Caco-2 (cell line): Measurements from ENCODE around the gene TAGLN2. TPM values are rescaled to one million over a fixed set of nuclear protein-coding genes. Genes with fewer than 3 reads are reported as not detected.

Source experiments
- BruUV-seq: library from RNA; stranded (reverse); fragments of 400-500 nt; replicated peaks from 2 replicates; lab custom pipeline; 2021; lab: Mats Ljungman, UMichigan
- CTCF ChIA-PET: fragments of 300-600 bp; sonication (Branson Sonifier 250); formaldehyde crosslinking; loops from one replicate; lab custom pipeline; 2022; ENCODE audit warnings: antibody characterized with exemption; lab: Charles Lee
- POLR2A ChIA-PET: fragments of 300-600 bp; sonication (Branson Sonifier 250); formaldehyde crosslinking; loops from one replicate; lab custom pipeline; 2022; ENCODE audit warnings: antibody characterized with exemption; lab: Charles Lee
- DNase-seq, 2 experiments: peaks; one replicate each; pipeline versions ENCODE4 v3.0.0 to v3.0.0-alpha.2; 2020 to 2022
- H3K27me3 ChIP-seq: replicated peaks from 2 replicates; pipeline ENCODE4 v1.6.0; 2011; ENCODE audit warnings: low read length; ENCODE audit not compliant: control insufficient read depth, insufficient read depth
- H3K36me3 ChIP-seq: 2 replicates; pipeline ENCODE4 v1.5.1; 2011; ENCODE audit warnings: low read length; ENCODE audit not compliant: control insufficient read depth, insufficient read depth
- H3K4me1 ChIP-seq: fragments of 250-450 bp; sonication (Bioruptor Pico); 2 replicates; pipeline ENCODE4 v1.5.1; 2020; ENCODE audit warnings: mild to moderate bottlenecking
- H3K4me3 ChIP-seq: 2 replicates; pipeline ENCODE4 v1.5.1; 2011; ENCODE audit warnings: low read depth, mild to moderate bottlenecking, control low read depth, low read length
- H3K9me3 ChIP-seq: fragments of 250-450 bp; sonication (Bioruptor Pico); 2 replicates; pipeline ENCODE4 v1.5.1; 2020; ENCODE audit warnings: mild to moderate bottlenecking, moderate library complexity
- H3K27ac Mint-ChIP-seq: one replicate; pipeline ENCODE4 v1.8.0; 2022; ENCODE audit warnings: mixed read lengths; ENCODE audit not compliant: unreplicated experiment
- H3K27me3 Mint-ChIP-seq: one replicate; pipeline ENCODE4 v1.8.0; 2022; ENCODE audit warnings: mixed read lengths; ENCODE audit not compliant: insufficient read depth, unreplicated experiment
- H3K36me3 Mint-ChIP-seq: one replicate; pipeline ENCODE4 v1.8.0; 2022; ENCODE audit warnings: mild to moderate bottlenecking, mixed read lengths; ENCODE audit not compliant: insufficient read depth, unreplicated experiment
- H3K4me1 Mint-ChIP-seq: one replicate; pipeline ENCODE4 v1.8.0; 2022; ENCODE audit warnings: low read depth, mixed read lengths; ENCODE audit not compliant: unreplicated experiment
- H3K4me3 Mint-ChIP-seq: one replicate; pipeline ENCODE4 v1.8.0; 2022; ENCODE audit warnings: mild to moderate bottlenecking, moderate library complexity, mixed read lengths; ENCODE audit not compliant: unreplicated experiment
- H3K9me3 Mint-ChIP-seq: one replicate; pipeline ENCODE4 v1.8.0; 2022; ENCODE audit warnings: mixed read lengths; ENCODE audit not compliant: unreplicated experiment
- CTCF ChIP-seq, 2 experiments: fragments of 200-600 bp in 1 of 2; IDR thresholded peaks; 1 replicate in 1 of 2; 2 replicates in 1 of 2; pipeline versions ENCODE4 v1.5.1 to v1.8.0; 2011 to 2022; ENCODE audit warnings: antibody characterized with exemption in 1 of 2, control low read depth in 1 of 2, inconsistent platforms in 1 of 2, low read depth in 1 of 2, low read length in 1 of 2, mild to moderate bottlenecking in 1 of 2, moderate library complexity in 1 of 2; ENCODE audit not compliant: insufficient read depth in 1 of 2, severe bottlenecking in 1 of 2, unreplicated experiment in 1 of 2
- intact Hi-C: fragments of 100-400 bp; cut with micrococcal nuclease; formaldehyde crosslinking; loops from one replicate; pipeline ENCODE4 v1.10.0; 2022; ENCODE audit not compliant: unreplicated experiment
- total RNA-seq: library from RNA; stranded (reverse); gene quantifications from 2 replicates; pipeline ENCODE4 v1.2.3, GENCODE V29; 2022

TAGLN2 gene
- total RNA-seq, 1 experiment from 2014 or later = 531 TPM

GRCh38 chr1:159873530-159874143 is 51.7 kb downstream of the TAGLN2 start:
- Mint-ChIP-seq H3K36me3 (no peaks in the 10 kb centered on the region), H3K4me1 (no peaks in the 10 kb centered on the region), H3K27ac (no peak overlapping the region), H3K9me3 (no peaks in the 10 kb centered on the region), H3K4me3 (no peak overlapping the region), H3K27me3 (no peaks in the 10 kb centered on the region)
- ChIA-PET CTCF (interaction anchor here (1.0 to 1.6 kb wide), 2 partner anchors 20 to 134 kb away, joined by 3 to 5 read pairs; no protein-coding TSS in a partner anchor), POLR2A (no interaction called here)
- intact Hi-C loops = no loop called here
- Histone ChIP-seq H3K27me3 (no peaks in the 10 kb centered on the region), H3K4me3 (no peak overlapping the region), H3K4me1 (no peaks in the 10 kb centered on the region), H3K9me3 (no peaks in the 10 kb centered on the region), H3K36me3 (no peaks in the 10 kb centered on the region)
- no TSS peak for BruUV-seq
- no peak for DNase-seq
- no peak for TF ChIP-seq CTCF (IDR thresholded peaks at IDR 0.05; ENCODE audit: insufficient read depth in 1 of 2, low read depth in 1 of 2, low read length in 1 of 2, severe bottlenecking in 1 of 2, unreplicated experiment in 1 of 2)

- H3K9me3 Mint-ChIP-seq = no peaks in the 10 kb centered on the region
- no peak overlapping the region for H3K4me3 Mint-ChIP-seq
- intact Hi-C loops = no loop called here
- Histone ChIP-seq H3K4me1 (no peaks in the 10 kb centered on the region), H3K36me3 (no peaks in the 10 kb centered on the region), H3K4me3 (no peak overlapping the region), H3K9me3 (no peaks in the 10 kb centered on the region), H3K27me3 (no peaks in the 10 kb centered on the region)
- no TSS peak for BruUV-seq
- no peaks in the 10 kb centered on the region for H3K27me3 Mint-ChIP-seq
- H3K4me1 Mint-ChIP-seq = no peaks in the 10 kb centered on the region
- no peak overlapping the region for H3K27ac Mint-ChIP-seq
- TF ChIP-seq CTCF (IDR thresholded peaks at IDR 0.05; ENCODE audit: insufficient read depth in 1 of 2, low read depth in 1 of 2, low read length in 1 of 2, severe bottlenecking in 1 of 2, unreplicated experiment in 1 of 2) = no peak
- DNase-seq = peak in 1 of 2 experiments; percentile 47
- CTCF ChIA-PET = interaction anchor here (1.0 to 1.6 kb wide), 2 partner anchors 20 to 135 kb away, joined by 3 to 5 read pairs; no protein-coding TSS in a partner anchor
- no peaks in the 10 kb centered on the region for H3K36me3 Mint-ChIP-seq
- POLR2A ChIA-PET = interaction anchor here (0.6 kb wide), 1 partner anchor 176 kb away, joined by 3 read pairs; no protein-coding TSS in a partner anchor
Measured at GRCh38 chr1:159872891-159873290, 52.4 kb downstream of the TAGLN2 start.

- Mint-ChIP-seq H3K36me3 (no peaks in the 10 kb centered on the region), H3K4me1 (no peaks in the 10 kb centered on the region), H3K9me3 (no peaks in the 10 kb centered on the region), H3K27ac (no peak overlapping the region), H3K4me3 (no peak overlapping the region), H3K27me3 (no peaks in the 10 kb centered on the region)
- no TSS peak for BruUV-seq
- ChIA-PET POLR2A (no interaction called here), CTCF (no interaction called here)
- TF ChIP-seq CTCF (IDR thresholded peaks at IDR 0.05; ENCODE audit: insufficient read depth in 1 of 2, low read depth in 1 of 2, low read length in 1 of 2, severe bottlenecking in 1 of 2, unreplicated experiment in 1 of 2) = no peak
- no peaks in the 10 kb centered on the region for H3K9me3 ChIP-seq
- intact Hi-C loops = no loop called here
- no peak for DNase-seq
- no peak overlapping the region for H3K4me3 ChIP-seq
- no peaks in the 10 kb centered on the region for H3K36me3 ChIP-seq
- H3K27me3 ChIP-seq = no peaks in the 10 kb centered on the region
- H3K4me1 ChIP-seq = no peaks in the 10 kb centered on the region
Measured at GRCh38 chr1:159870704-159871103, 54.6 kb downstream of the TAGLN2 start.
